DMS53 treated with DMSO at 0.1 percent for 48 hours (cell line): ENCODE measurements around the gene HTT-AS.

Experiments
- DNase-seq: peaks from one replicate; lab custom pipeline; 2025; ENCODE audit not compliant: unreplicated experiment; lab: John Stamatoyannopoulos, UW

Gene HTT-AS

DNA sequence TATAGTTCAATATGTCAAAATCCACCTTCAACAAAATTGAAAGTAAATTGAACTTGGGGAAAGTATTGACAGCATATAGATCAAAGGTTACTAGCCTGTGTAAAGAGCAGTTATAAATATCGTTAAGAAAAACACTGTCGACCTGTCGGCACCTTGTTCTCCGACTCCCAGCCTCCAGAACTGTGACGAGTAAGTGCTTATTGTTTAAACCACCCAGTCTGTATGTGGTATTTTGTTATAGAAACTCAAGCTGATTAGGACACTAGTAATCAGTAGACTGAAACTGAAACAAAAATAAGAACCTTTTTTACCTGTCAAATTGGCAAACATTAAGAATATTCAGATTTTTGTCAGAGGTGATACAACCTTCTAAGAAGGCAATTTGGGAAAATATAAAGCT, 17.1 kb upstream of the HTT-AS start:
- DNase-seq = no peak

DNA sequence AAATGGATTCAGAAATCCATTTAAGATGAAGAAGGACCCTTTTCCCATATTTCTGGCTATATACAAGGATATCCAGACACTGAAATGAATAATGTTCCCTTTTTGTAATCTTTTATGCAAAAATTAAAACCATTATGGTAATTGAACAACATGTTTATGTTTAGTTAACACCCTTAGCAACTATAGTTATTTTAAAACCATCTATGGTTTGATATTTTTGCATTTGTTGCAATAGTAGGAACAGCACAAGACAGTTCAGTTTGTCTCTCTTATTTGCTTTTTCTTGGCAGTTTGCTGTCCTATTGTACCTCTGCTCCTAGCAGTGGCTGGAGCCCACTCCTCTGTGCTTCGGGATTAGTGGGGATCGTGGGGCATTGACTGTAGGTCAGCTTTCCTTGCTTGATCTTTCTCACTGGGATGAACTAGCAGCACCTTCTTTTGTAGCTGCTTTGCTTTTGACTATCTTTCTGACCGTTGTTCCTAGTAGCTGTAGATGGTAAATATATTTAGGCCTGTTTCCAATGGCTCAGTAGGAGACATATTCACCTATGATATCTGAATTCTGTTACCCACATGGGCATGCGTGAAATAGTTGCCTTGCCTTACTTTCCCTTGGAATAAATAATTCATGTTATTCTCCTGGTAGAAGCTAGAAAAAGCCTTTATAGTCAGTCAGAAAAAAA, 12.9 kb upstream of the HTT-AS start:
- DNase-seq = no peak

GRCh38 chr4:3085948-3086670, 11.8 kb upstream of the HTT-AS start:
- no peak for DNase-seq

DNA sequence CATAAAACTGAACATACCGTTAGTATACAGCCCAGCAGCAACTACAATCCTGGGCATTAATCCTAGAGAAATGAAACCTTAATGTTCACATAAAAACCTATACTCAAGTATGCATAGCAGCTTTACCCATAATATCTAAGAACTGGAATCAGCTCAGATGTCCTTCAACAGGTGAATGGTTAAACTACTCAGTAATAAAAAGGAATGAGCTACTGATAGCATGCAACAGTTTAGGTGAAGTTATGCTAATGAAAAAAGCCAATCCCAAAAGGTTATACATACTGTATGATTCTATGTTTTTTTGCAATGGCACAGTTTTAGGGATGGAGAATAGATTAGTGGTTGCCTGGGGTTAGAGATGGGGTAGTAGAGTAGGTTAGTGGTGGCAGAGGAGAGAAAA, 9.4 kb upstream of the HTT-AS start:
- no peak for DNase-seq

- DNase-seq = no peak
Measured at GRCh38 chr4:3082925-3083515, 8.7 kb upstream of the HTT-AS start.

DNA sequence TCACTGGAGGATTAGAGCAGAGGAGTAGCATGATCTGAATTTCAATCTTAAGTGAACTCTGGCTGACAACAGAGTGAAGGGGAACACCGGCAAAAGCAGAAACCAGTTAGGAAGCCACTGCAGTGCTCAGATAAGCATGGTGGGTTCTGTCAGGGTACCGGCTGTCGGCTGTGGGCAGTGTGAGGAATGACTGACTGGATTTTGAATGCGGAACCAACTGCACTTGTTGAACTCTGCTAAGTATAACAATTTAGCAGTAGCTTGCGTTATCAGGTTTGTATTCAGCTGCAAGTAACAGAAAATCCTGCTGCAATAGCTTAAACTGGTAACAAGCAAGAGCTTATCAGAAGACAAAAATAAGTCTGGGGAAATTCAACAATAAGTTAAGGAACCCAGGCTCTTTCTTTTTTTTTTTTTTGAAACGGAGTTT, 5.4 kb upstream of the HTT-AS start:
- DNase-seq = no peak

DNA sequence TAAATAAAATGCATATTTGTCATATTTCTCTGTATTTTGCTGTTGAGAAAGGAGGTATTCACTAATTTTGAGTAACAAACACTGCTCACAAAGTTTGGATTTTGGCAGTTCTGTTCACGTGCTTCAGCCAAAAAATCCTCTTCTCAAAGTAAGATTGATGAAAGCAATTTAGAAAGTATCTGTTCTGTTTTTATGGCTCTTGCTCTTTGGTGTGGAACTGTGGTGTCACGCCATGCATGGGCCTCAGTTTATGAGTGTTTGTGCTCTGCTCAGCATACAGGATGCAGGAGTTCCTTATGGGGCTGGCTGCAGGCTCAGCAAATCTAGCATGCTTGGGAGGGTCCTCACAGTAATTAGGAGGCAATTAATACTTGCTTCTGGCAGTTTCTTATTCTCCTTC, 3.5 kb upstream of the HTT-AS start:
- DNase-seq = no peak

DNA sequence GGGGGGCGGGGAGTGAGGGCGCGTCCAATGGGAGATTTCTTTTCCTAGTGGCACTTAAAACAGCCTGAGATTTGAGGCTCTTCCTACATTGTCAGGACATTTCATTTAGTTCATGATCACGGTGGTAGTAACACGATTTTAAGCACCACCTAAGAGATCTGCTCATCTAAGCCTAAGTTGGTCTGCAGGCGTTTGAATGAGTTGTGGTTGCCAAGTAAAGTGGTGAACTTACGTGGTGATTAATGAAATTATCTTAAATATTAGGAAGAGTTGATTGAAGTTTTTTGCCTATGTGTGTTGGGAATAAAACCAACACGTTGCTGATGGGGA, 1.3 kb upstream of the HTT-AS start:
- DNase-seq = no peak

GRCh38 chr4:3074846-3075651, 711 bp upstream of the HTT-AS start:
- peak; percentile 58 for DNase-seq

GRCh38 chr4:3073158-3074077, 920 bp downstream of the HTT-AS start:
- no peak for DNase-seq

DNA sequence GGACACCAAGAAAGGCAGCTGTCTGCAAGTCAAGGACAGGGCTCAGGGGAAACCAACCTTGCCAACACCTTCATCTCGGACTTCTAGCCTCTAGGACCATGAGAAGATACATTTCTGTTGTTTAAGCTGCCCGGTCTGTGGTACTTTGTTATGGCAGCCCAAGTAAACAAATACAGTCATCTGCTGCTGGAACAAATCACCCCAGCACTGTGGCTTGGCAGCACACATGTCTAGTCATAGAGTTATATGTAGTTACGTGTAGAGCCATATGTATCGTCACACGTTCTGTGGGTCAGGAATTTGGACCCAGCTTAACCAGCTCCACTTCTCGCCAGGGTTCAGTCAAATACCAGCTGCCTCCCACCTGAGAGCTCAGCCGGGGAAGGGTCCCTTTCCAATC, 2.5 kb downstream of the HTT-AS start:
- DNase-seq = no peak

- no peak for DNase-seq
Measured at GRCh38 chr4:3070709-3071500, 3.4 kb downstream of the HTT-AS start.

DNA sequence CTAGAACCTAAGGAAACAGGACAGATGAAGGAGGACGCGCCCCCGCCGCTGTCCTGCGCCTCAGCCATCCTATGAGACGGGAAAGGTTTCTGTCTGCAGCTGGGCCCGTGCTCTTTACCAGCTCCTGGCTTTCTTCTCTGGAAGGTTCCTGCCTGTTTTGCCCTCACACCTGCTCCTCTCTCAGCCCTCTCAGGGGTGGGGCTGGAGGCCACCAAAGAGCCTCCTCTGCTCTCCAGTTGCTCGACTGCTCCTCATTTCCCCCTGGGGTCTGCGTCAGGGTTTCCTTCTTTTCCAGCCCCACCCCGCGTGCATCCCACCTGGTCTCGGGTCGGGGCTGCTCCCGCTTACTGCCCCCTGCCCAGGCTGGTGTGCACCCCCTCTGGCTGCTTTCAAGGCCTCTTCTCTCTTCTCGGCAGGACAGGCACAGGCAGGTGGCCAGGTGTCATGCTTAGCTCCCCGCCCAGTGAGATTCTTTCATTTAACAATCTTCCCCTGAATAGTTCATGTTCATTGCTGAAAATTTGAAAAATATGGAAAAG, 4.6 kb downstream of the HTT-AS start:
- DNase-seq = no peak

DNA sequence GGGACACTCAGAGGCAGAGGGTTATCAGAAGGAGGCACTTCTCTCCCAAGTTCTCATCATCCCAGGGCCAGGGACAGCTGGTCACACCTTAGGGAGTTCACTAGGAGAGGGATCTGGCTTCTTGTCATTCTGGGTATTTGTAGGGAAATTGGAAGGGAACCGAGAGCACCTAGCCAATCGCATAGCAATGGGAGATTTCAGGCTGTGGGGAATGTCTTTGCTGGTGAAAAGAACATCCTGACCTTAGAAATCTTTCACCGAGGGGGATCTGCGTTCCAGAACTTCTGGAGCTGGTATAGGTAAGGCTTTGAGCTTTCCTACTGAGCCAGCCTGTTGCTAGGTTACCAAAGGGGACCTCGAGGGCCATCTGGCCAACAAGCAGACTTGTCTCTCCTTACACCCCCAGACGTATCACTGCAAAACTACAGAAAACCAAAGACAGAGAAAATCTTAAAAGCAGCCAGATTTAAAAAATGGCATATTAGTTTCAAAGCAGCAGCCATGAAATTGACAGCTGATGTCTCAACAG, 6.8 kb downstream of the HTT-AS start:
- no peak for DNase-seq

- DNase-seq = no peak
Measured at GRCh38 chr4:3066836-3067400, 7.4 kb downstream of the HTT-AS start.

- no peak for DNase-seq
Measured at GRCh38 chr4:3065551-3065950, 8.8 kb downstream of the HTT-AS start.

- no peak for DNase-seq
Measured at GRCh38 chr4:3062471-3062870, 11.9 kb downstream of the HTT-AS start.

- no peak for DNase-seq
Measured at GRCh38 chr4:3060946-3061345, 13.4 kb downstream of the HTT-AS start.

- no peak for DNase-seq
Measured at GRCh38 chr4:3059943-3060342, 14.4 kb downstream of the HTT-AS start.
